GM12878 (cell line): ENCODE measurements around the gene MAML2. TPM values are rescaled to one million over a fixed set of nuclear protein-coding genes. Genes with fewer than 3 reads are reported as not detected.

Experiments
- BCL11A ChIP-seq: IDR thresholded peaks from 2 replicates; pipeline ENCODE4 v1.6.1; 2011; ENCODE audit warnings: low read depth, low read length
- CBFB ChIP-seq: IDR thresholded peaks from 2 replicates; pipeline ENCODE4 v1.6.1; 2016; ENCODE audit warnings: antibody characterized with exemption, low read depth
- CREB1 ChIP-seq: IDR thresholded peaks from 2 replicates; pipeline ENCODE4 v1.6.1; 2012; ENCODE audit warnings: low read depth, mild to moderate bottlenecking, inconsistent platforms
- CTCF ChIP-seq, 3 experiments: IDR thresholded peaks in 2 of 3; conservative IDR thresholded peaks in 1 of 3; 2 replicates each; pipeline ENCODE4 v1.5.1; 2011; ENCODE audit warnings: low read depth in 3 of 3, low read length in 3 of 3, mild to moderate bottlenecking in 3 of 3, control low read depth in 2 of 3, moderate library complexity in 2 of 3, inconsistent platforms in 1 of 3, mixed read lengths in 1 of 3; ENCODE audit not compliant: control insufficient read depth in 2 of 3, insufficient read depth in 1 of 3; ENCODE audit errors: extremely low read depth in 1 of 3
- GATAD2B ChIP-seq: fragments of 450-650 bp; conservative IDR thresholded peaks from 2 replicates; pipeline ENCODE4 v1.6.1; 2017; ENCODE audit warnings: low read depth, mild to moderate bottlenecking, moderate library complexity
- IRF3 ChIP-seq: fragments of 450-650 bp; IDR thresholded peaks from 2 replicates; pipeline ENCODE4 v1.6.1; 2014; ENCODE audit warnings: mild to moderate bottlenecking
- MTA2 ChIP-seq: fragments of 450-650 bp; IDR thresholded peaks from 2 replicates; pipeline ENCODE4 v1.6.1; 2016; ENCODE audit warnings: low read depth, mild to moderate bottlenecking, moderate library complexity
- NBN ChIP-seq: fragments of 450-650 bp; IDR thresholded peaks from 2 replicates; pipeline ENCODE4 v1.6.1; 2016
- RAD21 ChIP-seq: IDR thresholded peaks from 2 replicates; pipeline ENCODE4 v1.6.1; 2011; ENCODE audit warnings: mild to moderate bottlenecking, low read depth, low read length, moderate library complexity; ENCODE audit not compliant: insufficient read depth
- RBBP5 ChIP-seq: fragments of 200-600 bp; sonication (generic); conservative IDR thresholded peaks from 2 replicates; pipeline ENCODE4 v1.6.1; 2016
- REST ChIP-seq: IDR thresholded peaks from 2 replicates; pipeline ENCODE4 v1.6.1; 2012; ENCODE audit warnings: mild to moderate bottlenecking, low read depth, low read length
- SPI1 ChIP-seq: IDR thresholded peaks from 2 replicates; pipeline ENCODE4 v1.6.1; 2011; ENCODE audit warnings: low read depth, mild to moderate bottlenecking, low read length, moderate library complexity, borderline replicate concordance; ENCODE audit not compliant: insufficient read depth
- SUPT20H ChIP-seq: IDR thresholded peaks from 2 replicates; pipeline ENCODE4 v1.6.1; 2011; ENCODE audit warnings: low read depth, mild to moderate bottlenecking, low read length, moderate library complexity, borderline replicate concordance; ENCODE audit not compliant: control insufficient read depth
- SUZ12 ChIP-seq: fragments of 200-600 bp; sonication (generic); IDR thresholded peaks from one replicate; pipeline ENCODE4 v1.6.1; 2018; ENCODE audit warnings: antibody characterized with exemption, mild to moderate bottlenecking; ENCODE audit not compliant: unreplicated experiment
- TBL1XR1 ChIP-seq: IDR thresholded peaks from 2 replicates; pipeline ENCODE4 v1.6.1; 2012; ENCODE audit warnings: low read depth, low read length, improper control_type of control experiment
- TCF12 ChIP-seq: IDR thresholded peaks from 2 replicates; pipeline ENCODE4 v1.6.1; 2011; ENCODE audit warnings: low read depth, mild to moderate bottlenecking, low read length
- ZBTB33 ChIP-seq: fragments of 450-650 bp; IDR thresholded peaks from 2 replicates; pipeline ENCODE4 v1.6.1; 2017; ENCODE audit warnings: mild to moderate bottlenecking
- ZBTB4 ChIP-seq: fragments of 450-650 bp; formaldehyde crosslinking; IDR thresholded peaks from 2 replicates; pipeline ENCODE4 v1.4.0; 2022; ENCODE audit warnings: mild to moderate bottlenecking, moderate library complexity
- ZNF384 ChIP-seq: IDR thresholded peaks from 2 replicates; pipeline ENCODE4 v1.6.1; 2012; ENCODE audit warnings: low read depth, mild to moderate bottlenecking, low read length, improper control_type of control experiment, borderline replicate concordance
- polyA plus RNA-seq, 11 experiments: library from polyadenylated mRNA; depleted of rRNA in 4 of 11; unstranded in 6 of 11; stranded (reverse) in 5 of 11; fragments of >200 nt; fragmentation: Nextera tagmentation in 4 of 11; fragmentation: Illumina TruSeq in 1 of 11; extraction: Ambion mirVana in 4 of 11; extraction: Trizol in 1 of 11; gene quantifications; 1 replicate in 1 of 11; 2 replicates in 10 of 11; pipeline versions ENCODE4 v1.2.1 to v1.2.3, GENCODE V29; 2011 to 2016; ENCODE audit warnings: inconsistent platforms in 2 of 11, missing spikeins in 2 of 11, low read depth in 1 of 11
- total RNA-seq, 4 experiments: library from RNA; depleted of rRNA in 3 of 4; stranded (reverse); fragments of >200 nt in 3 of 4; fragmentation: Illumina TruSeq in 1 of 4; extraction: Trizol in 1 of 4; gene quantifications; 2 replicates each; pipeline versions ENCODE4 v1.2.1 to v1.2.3, GENCODE V29; 2013 to 2021

MAML2 gene
- total and polyA plus RNA-seq, 10 of the 15 experiments (the other 5 are each of a cell fraction or from before 2014, with no cell fraction given), result 2.5 to 15.1 (median 12.0) TPM

GRCh38 chr11:96185220-96185768 lies 157.7 kb downstream of the MAML2 start (continued):
- TF ChIP-seq CTCF (IDR thresholded peaks at IDR 0.05 in 2 of 3, conservative IDR thresholded peaks at IDR 0.05 in 1 of 3; ENCODE audit: control insufficient read depth in 2 of 3, extremely low read depth in 1 of 3, insufficient read depth in 1 of 3, low read depth in 3 of 3, low read length in 3 of 3), result no peak
- TF ChIP-seq CBFB, result no peak
- no peak for TF ChIP-seq BCL11A
- peak; percentile 60; the same call in 1 of the 2 replicates for TF ChIP-seq TBL1XR1
- TF ChIP-seq ZBTB4, result no peak
- no peak for TF ChIP-seq NBN
- TF ChIP-seq MTA2, result no peak; the same call in 1 of the 2 replicates
- no peak for TF ChIP-seq SUPT20H
- TF ChIP-seq ZBTB33, result no peak
- no peak; the same call in 1 of the 2 replicates for TF ChIP-seq GATAD2B
- no peak for TF ChIP-seq SUZ12
- no peak for TF ChIP-seq RBBP5
- no peak for TF ChIP-seq IRF3
- no peak for TF ChIP-seq RAD21
- TF ChIP-seq ZNF384, result no peak
- TF ChIP-seq CREB1, result 0 out of 2 replicates have a peak, but pooled peaks have one; percentile 31
- TF ChIP-seq TCF12, result peak; percentile 95
- TF ChIP-seq REST, result no peak
- TF ChIP-seq SPI1, result peak; percentile 22; the same call in 1 of the 2 replicates
